ENCODE measurements around the gene PLTP. TPM values are rescaled to one million over a fixed set of nuclear protein-coding genes. Genes with fewer than 3 reads are reported as not detected.

The PLTP gene
- total and polyA plus RNA-seq, 2 of the 13 experiments (the other 11 are each of a cell fraction or from before 2014, with no cell fraction given), result 16.9 to 28.6 TPM

DNA sequence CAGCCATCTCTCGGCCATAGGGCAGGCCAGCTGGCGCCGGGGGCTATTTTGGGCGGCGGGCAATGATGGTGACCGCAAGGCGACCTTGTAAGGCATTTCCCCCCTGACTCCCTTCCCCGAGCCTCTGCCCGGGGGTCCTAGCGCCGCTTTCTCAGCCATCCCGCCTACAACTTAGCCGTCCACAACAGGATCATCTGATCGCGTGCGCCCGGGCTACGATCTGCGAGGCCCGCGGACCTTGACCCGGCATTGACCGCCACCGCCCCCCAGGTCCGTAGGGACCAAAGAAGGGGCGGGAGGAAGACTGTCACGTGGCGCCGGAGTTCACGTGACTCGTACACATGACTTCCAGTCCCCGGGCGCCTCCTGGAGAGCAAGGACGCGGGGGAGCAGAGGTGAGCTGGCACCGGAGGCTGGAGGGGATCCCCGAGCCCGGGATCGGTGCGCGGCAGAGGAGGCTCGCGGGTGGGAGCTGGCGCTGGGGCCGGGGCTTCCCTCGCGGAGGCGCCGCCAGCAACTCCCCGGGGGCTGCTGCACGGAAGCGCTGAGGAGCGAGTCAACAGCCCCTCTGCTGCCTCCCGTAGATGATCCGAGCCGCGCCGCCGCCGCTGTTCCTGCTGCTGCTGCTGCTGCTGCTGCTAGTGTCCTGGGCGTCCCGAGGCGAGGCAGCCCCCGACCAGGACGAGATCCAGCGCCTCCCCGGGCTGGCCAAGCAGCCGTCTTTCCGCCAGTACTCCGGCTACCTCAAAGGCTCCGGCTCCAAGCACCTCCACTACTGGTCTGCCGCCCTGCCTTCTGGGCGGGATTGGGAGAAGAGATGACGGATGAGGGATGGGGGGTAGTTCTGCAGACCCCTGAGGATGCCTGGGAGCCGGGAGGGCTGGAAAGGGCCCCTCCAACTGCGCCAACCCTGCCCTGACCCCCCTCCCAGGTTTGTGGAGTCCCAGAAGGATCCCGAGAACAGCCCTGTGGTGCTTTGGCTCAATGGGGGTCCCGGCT lies 20.7 kb downstream of the PLTP start, which contains the start of the genes CTSA and NEURL2 (continued):
- TF ChIP-seq KDM5A (IDR thresholded peaks at IDR 0.05; ENCODE audit: borderline replicate concordance, low read length) (peak; percentile 100), AHR (CRISPR knock-in tag; IDR thresholded peaks at IDR 0.05) (peak; percentile 100), KLF13 (CRISPR knock-in tag; IDR thresholded peaks at IDR 0.05) (peak; percentile 79; the same call in 1 of the 2 replicates), MTA1 (CRISPR knock-in tag; IDR thresholded peaks at IDR 0.05; ENCODE audit: borderline replicate concordance) (peak; percentile 99), ZSCAN20 (CRISPR knock-in tag; IDR thresholded peaks at IDR 0.05; ENCODE audit: borderline replicate concordance) (no peak; the same call in 1 of the 2 replicates), FOXJ3 (CRISPR knock-in tag; IDR thresholded peaks at IDR 0.05; ENCODE audit: borderline replicate concordance) (peak; percentile 90; the same call in 1 of the 2 replicates), PRPF4 (IDR thresholded peaks at IDR 0.05; ENCODE audit: low read depth, low read length, poor library complexity, severe bottlenecking) (no peak), TRIM24 (CRISPR knock-in tag; IDR thresholded peaks at IDR 0.05) (peak; percentile 87), AKAP8 (CRISPR knock-in tag; IDR thresholded peaks at IDR 0.05) (peak; percentile 98), DR1 (CRISPR knock-in tag; IDR thresholded peaks at IDR 0.05) (peak; percentile 98), NFE2L1 (CRISPR knock-in tag; IDR thresholded peaks at IDR 0.05; ENCODE audit: borderline replicate concordance) (peak; percentile 22; the same call in 1 of the 2 replicates)
- TF ChIP-seq, protein P1, sequence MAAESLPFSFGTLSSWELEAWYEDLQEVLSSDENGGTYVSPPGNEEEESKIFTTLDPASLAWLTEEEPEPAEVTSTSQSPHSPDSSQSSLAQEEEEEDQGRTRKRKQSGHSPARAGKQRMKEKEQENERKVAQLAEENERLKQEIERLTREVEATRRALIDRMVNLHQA (CRISPR knock-in tag; IDR thresholded peaks at IDR 0.05), result peak; percentile 94
- TF ChIP-seq, protein P2, sequence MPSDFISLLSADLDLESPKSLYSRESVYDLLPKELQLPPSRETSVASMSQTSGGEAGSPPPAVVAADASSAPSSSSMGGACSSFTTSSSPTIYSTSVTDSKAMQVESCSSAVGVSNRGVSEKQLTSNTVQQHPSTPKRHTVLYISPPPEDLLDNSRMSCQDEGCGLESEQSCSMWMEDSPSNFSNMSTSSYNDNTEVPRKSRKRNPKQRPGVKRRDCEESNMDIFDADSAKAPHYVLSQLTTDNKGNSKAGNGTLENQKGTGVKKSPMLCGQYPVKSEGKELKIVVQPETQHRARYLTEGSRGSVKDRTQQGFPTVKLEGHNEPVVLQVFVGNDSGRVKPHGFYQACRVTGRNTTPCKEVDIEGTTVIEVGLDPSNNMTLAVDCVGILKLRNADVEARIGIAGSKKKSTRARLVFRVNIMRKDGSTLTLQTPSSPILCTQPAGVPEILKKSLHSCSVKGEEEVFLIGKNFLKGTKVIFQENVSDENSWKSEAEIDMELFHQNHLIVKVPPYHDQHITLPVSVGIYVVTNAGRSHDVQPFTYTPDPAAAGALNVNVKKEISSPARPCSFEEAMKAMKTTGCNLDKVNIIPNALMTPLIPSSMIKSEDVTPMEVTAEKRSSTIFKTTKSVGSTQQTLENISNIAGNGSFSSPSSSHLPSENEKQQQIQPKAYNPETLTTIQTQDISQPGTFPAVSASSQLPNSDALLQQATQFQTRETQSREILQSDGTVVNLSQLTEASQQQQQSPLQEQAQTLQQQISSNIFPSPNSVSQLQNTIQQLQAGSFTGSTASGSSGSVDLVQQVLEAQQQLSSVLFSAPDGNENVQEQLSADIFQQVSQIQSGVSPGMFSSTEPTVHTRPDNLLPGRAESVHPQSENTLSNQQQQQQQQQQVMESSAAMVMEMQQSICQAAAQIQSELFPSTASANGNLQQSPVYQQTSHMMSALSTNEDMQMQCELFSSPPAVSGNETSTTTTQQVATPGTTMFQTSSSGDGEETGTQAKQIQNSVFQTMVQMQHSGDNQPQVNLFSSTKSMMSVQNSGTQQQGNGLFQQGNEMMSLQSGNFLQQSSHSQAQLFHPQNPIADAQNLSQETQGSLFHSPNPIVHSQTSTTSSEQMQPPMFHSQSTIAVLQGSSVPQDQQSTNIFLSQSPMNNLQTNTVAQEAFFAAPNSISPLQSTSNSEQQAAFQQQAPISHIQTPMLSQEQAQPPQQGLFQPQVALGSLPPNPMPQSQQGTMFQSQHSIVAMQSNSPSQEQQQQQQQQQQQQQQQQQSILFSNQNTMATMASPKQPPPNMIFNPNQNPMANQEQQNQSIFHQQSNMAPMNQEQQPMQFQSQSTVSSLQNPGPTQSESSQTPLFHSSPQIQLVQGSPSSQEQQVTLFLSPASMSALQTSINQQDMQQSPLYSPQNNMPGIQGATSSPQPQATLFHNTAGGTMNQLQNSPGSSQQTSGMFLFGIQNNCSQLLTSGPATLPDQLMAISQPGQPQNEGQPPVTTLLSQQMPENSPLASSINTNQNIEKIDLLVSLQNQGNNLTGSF (CRISPR knock-in tag; IDR thresholded peaks at IDR 0.05), result peak; percentile 98
- TF ChIP-seq, protein P3, sequence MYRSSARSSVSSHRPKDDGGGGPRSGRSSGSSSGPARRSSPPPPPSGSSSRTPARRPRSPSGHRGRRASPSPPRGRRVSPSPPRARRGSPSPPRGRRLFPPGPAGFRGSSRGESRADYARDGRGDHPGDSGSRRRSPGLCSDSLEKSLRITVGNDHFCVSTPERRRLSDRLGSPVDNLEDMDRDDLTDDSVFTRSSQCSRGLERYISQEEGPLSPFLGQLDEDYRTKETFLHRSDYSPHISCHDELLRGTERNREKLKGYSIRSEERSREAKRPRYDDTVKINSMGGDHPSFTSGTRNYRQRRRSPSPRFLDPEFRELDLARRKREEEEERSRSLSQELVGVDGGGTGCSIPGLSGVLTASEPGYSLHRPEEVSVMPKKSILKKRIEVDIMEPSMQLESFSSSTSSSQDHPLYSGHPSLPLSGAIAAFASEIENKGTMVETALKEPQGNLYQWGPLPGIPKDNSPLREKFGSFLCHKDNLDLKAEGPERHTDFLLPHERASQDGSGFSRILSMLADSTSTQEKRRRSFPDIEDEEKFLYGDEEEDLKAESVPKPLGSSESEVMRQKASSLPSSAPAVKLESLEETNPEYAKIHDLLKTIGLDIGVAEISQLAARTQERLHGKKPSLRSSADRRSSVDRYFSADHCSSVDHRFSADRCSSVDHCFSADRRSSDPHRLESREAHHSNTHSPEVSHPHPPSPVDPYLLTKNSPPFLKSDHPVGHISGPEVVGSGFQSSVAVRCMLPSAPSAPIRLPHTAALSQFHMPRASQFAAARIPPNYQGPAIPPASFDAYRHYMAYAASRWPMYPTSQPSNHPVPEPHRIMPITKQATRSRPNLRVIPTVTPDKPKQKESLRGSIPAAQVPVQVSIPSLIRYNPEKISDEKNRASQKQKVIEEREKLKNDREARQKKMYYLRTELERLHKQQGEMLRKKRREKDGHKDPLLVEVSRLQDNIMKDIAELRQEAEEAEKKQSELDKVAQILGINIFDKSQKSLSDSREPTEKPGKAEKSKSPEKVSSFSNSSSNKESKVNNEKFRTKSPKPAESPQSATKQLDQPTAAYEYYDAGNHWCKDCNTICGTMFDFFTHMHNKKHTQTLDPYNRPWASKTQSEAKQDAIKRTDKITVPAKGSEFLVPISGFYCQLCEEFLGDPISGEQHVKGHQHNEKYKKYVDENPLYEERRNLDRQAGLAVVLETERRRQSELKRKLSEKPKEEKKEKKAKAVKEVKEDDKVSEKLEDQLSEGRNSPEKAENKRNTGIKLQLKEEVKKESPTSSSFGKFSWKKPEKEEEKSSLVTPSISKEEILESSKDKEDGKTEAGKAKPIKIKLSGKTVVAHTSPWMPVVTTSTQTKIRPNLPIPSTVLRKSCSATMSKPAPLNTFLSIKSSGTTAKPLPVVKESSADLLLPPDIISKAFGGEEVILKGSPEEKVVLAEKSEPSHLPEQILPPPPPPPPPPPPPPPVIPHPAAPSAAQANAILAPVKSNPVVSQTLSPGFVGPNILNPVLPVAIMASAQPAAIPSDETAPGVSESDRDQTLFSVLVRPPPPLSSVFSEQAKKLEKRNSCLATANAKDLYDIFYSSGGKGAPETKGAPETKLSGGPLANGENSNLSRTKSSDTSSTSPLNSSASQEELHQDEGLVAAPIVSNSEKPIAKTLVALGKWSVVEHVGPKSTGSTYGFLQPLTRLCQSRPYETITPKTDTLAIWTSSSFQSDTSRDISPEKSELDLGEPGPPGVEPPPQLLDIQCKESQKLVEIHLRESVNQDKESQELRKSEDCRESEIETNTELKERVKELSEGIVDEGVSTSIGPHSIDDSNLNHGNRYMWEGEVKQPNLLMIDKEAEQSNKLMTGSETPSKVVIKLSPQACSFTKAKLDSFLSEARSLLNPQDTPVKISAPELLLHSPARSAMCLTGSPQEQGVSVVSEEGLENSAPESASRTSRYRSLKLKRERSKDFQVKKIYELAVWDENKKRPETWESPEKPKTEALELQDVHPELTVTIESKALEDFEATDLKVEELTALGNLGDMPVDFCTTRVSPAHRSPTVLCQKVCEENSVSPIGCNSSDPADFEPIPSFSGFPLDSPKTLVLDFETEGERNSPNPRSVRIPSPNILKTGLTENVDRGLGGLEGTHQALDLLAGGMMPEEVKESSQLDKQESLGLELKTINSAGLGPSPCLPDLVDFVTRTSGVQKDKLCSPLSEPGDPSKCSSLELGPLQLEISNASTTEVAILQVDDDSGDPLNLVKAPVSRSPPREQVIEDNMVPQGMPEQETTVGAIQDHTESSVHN (CRISPR knock-in tag; IDR thresholded peaks at IDR 0.05), result peak; percentile 98

Measured in HepG2 (cell line).